SK-MEL-5 (cell line): ENCODE measurements around the gene COCH. TPM values are rescaled to one million over a fixed set of nuclear protein-coding genes. Genes with fewer than 3 reads are reported as not detected.
"Not testable (repeated sequence)": the region's sequence is repeated elsewhere in the genome, so short reads cannot be mapped to it uniquely, and the experiment has no call there.

Source experiments
- DNase-seq: peaks from one replicate; pipeline ENCODE4 v3.0.0-alpha.2; 2016; ENCODE audit warnings: low read depth, low spot score
- in situ Hi-C: cut with HindIII; loops from 2 replicates; pipeline ENCODE4 v1.10.0; 2016; ENCODE audit warnings: low sequenced_read_pairs, high pct_unique_total_duplicates, low pct_unique_long_range_greater_than_20kb
- total RNA-seq: library from RNA; depleted of rRNA; stranded (reverse); fragments of >200 nt; shearing (Covaris generic); gene quantifications from 2 replicates; pipeline ENCODE4 v1.2.3, GENCODE V29; 2014; rRNA removed

Gene COCH
- total RNA-seq, 1 experiment from 2014 or later: 0.92 TPM

- in situ Hi-C loops: no loop called here
- DNase-seq: peak; percentile 46
Measured at GRCh38 chr14:30906752-30907658, 32.6 kb downstream of the COCH start.

- no peak for DNase-seq
- in situ Hi-C loops: no loop called here
Measured at GRCh38 chr14:30907659-30908057, 33.3 kb downstream of the COCH start.

GRCh38 chr14:30908826-30909225 is 34.5 kb downstream of the COCH start:
- in situ Hi-C loops: no loop called here
- DNase-seq: no peak

GRCh38 chr14:30914812-30915211 is 40.5 kb downstream of the COCH start:
- in situ Hi-C loops: no loop called here
- DNase-seq: no peak

- no peak for DNase-seq
- in situ Hi-C loops: no loop called here
Measured at GRCh38 chr14:30915596-30915995, 41.2 kb downstream of the COCH start.

GRCh38 chr14:30921305-30921704 is 46.9 kb downstream of the COCH start:
- in situ Hi-C loops: no loop called here
- DNase-seq: no peak

GRCh38 chr14:30921788-30922187 is 47.4 kb downstream of the COCH start:
- in situ Hi-C loops: no loop called here
- no peak for DNase-seq

- no peak for DNase-seq
- in situ Hi-C loops: no loop called here
Measured at GRCh38 chr14:30925254-30925653, 50.9 kb downstream of the COCH start.

GRCh38 chr14:30928462-30928861 is 54.1 kb downstream of the COCH start:
- in situ Hi-C loops: no loop called here
- DNase-seq: no peak

GRCh38 chr14:30933937-30934336 is 59.6 kb downstream of the COCH start:
- in situ Hi-C loops, DNase-seq: not testable (repeated sequence)

GRCh38 chr14:30935445-30935844 is 61.1 kb downstream of the COCH start:
- no peak for DNase-seq
- in situ Hi-C loops: no loop called here

- no peak for DNase-seq
- in situ Hi-C loops: no loop called here
Measured at GRCh38 chr14:30938617-30939016, 64.3 kb downstream of the COCH start.

Other genes with a start within 250 kb of the COCH start
- gene AP4S1, start 151.1 kb downstream of the COCH start, total RNA-seq: 6.4 and 6.9 TPM in 2 replicates
- gene STRN3, start 151.8 kb downstream of the COCH start, total RNA-seq: 29.2 and 35.8 TPM in 2 replicates